Measurements from ENCODE around the gene RARG. TPM values are rescaled to one million over a fixed set of nuclear protein-coding genes. Genes with fewer than 3 reads are reported as not detected.

Gene RARG
- total RNA-seq, 1 donor from 2014 or later, result 7.9 TPM

GRCh38 chr12:53225635-53226424 is 6.2 kb downstream of the RARG start:
- Mint-ChIP-seq H3K27me3 (ENCODE audit: unreplicated experiment) (peaks cover 17% of the 10 kb centered on the region), H3K36me3 (ENCODE audit: low read depth, unreplicated experiment) (no peaks in the 10 kb centered on the region), H3K4me1 (ENCODE audit: unreplicated experiment) (peaks cover 39% of the 10 kb centered on the region), H3K9me3 (ENCODE audit: unreplicated experiment) (no peaks in the 10 kb centered on the region), H3K4me3 (ENCODE audit: unreplicated experiment) (no peak overlapping the region), H3K27ac (ENCODE audit: unreplicated experiment) (no peak overlapping the region)
- no peak for DNase-seq (ENCODE audit: low spot score)
- TF ChIP-seq CTCF (IDR thresholded peaks at IDR 0.05; ENCODE audit: unreplicated experiment), result no peak

GRCh38 chr12:53224897-53225634 is 6.9 kb downstream of the RARG start:
- H3K27ac Mint-ChIP-seq (ENCODE audit: unreplicated experiment), result no peak overlapping the region
- no peak for DNase-seq (ENCODE audit: low spot score)
- H3K36me3 Mint-ChIP-seq (ENCODE audit: low read depth, unreplicated experiment), result no peaks in the 10 kb centered on the region
- no peaks in the 10 kb centered on the region for H3K9me3 Mint-ChIP-seq (ENCODE audit: unreplicated experiment)
- no peak for TF ChIP-seq CTCF (IDR thresholded peaks at IDR 0.05; ENCODE audit: unreplicated experiment)
- H3K4me3 Mint-ChIP-seq (ENCODE audit: unreplicated experiment), result no peak overlapping the region
- H3K27me3 Mint-ChIP-seq (ENCODE audit: unreplicated experiment), result peaks cover 16% of the 10 kb centered on the region
- peaks cover 42% of the 10 kb centered on the region for H3K4me1 Mint-ChIP-seq (ENCODE audit: unreplicated experiment)

- peaks cover 12% of the 10 kb centered on the region for H3K27me3 Mint-ChIP-seq (ENCODE audit: unreplicated experiment)
- peaks cover 1% of the 10 kb centered on the region for H3K36me3 Mint-ChIP-seq (ENCODE audit: low read depth, unreplicated experiment)
- no peak overlapping the region for H3K27ac Mint-ChIP-seq (ENCODE audit: unreplicated experiment)
- DNase-seq (ENCODE audit: low spot score), result no peak
- no peak for TF ChIP-seq CTCF (IDR thresholded peaks at IDR 0.05; ENCODE audit: unreplicated experiment)
- H3K4me3 Mint-ChIP-seq (ENCODE audit: unreplicated experiment), result peak overlapping the region; percentile 28
- peaks cover 47% of the 10 kb centered on the region for H3K4me1 Mint-ChIP-seq (ENCODE audit: unreplicated experiment)
- no peaks in the 10 kb centered on the region for H3K9me3 Mint-ChIP-seq (ENCODE audit: unreplicated experiment)
Measured at GRCh38 chr12:53224061-53224896, 7.7 kb downstream of the RARG start.

- no peaks in the 10 kb centered on the region for H3K9me3 Mint-ChIP-seq (ENCODE audit: unreplicated experiment)
- peak overlapping the region; percentile 69 for H3K4me3 Mint-ChIP-seq (ENCODE audit: unreplicated experiment)
- peaks cover 4% of the 10 kb centered on the region for H3K36me3 Mint-ChIP-seq (ENCODE audit: low read depth, unreplicated experiment)
- no peak for DNase-seq (ENCODE audit: low spot score)
- no peak for TF ChIP-seq CTCF (IDR thresholded peaks at IDR 0.05; ENCODE audit: unreplicated experiment)
- peak overlapping the region; percentile 39 for H3K27ac Mint-ChIP-seq (ENCODE audit: unreplicated experiment)
- peaks cover 50% of the 10 kb centered on the region for H3K4me1 Mint-ChIP-seq (ENCODE audit: unreplicated experiment)
- peaks cover 13% of the 10 kb centered on the region for H3K27me3 Mint-ChIP-seq (ENCODE audit: unreplicated experiment)
Measured at GRCh38 chr12:53223389-53224060, 8.5 kb downstream of the RARG start.

Data from endothelial cell (in vitro differentiated cells).